IMR-90 (cell line): ENCODE data around the gene ARPC2.

ENCODE experiments used
- BHLHE40 ChIP-seq: fragments of 150-350 bp; IDR thresholded peaks from 2 replicates; pipeline ENCODE4 v1.6.1; 2016; ENCODE audit warnings: mild to moderate bottlenecking, low read depth, low read length
- CEBPB ChIP-seq: IDR thresholded peaks from 2 replicates; pipeline ENCODE4 v1.6.1; 2012; ENCODE audit warnings: low read depth, low read length, improper control_type of control experiment
- CHD1 ChIP-seq: IDR thresholded peaks from 2 replicates; pipeline ENCODE4 v1.6.1; 2012; ENCODE audit warnings: low read depth, low read length, improper control_type of control experiment
- CTCF ChIP-seq: conservative IDR thresholded peaks from 2 replicates; pipeline ENCODE4 v1.5.1; 2012; ENCODE audit warnings: mild to moderate bottlenecking, low read depth, low read length, improper control_type of control experiment
- ELK1 ChIP-seq: fragments of 150-350 bp; IDR thresholded peaks from 2 replicates; pipeline ENCODE4 v1.6.1; 2016; ENCODE audit warnings: low read depth, mild to moderate bottlenecking, low read length, moderate library complexity, borderline replicate concordance
- MAZ ChIP-seq: IDR thresholded peaks from 2 replicates; pipeline ENCODE4 v1.6.1; 2012; ENCODE audit warnings: low read depth, mild to moderate bottlenecking, low read length, improper control_type of control experiment, moderate library complexity, borderline replicate concordance
- MXI1 ChIP-seq: IDR thresholded peaks from 2 replicates; pipeline ENCODE4 v1.6.1; 2012; ENCODE audit warnings: low read depth, mild to moderate bottlenecking, low read length, moderate library complexity, borderline replicate concordance
- NFE2L2 ChIP-seq: fragments of 150-350 bp; IDR thresholded peaks from 2 replicates; pipeline ENCODE4 v1.6.1; 2016; ENCODE audit warnings: low read depth, mild to moderate bottlenecking, low read length
- POLR2A ChIP-seq: IDR thresholded peaks from 2 replicates; pipeline ENCODE4 v1.6.1; 2012; ENCODE audit warnings: mild to moderate bottlenecking, low read depth, low read length
- RAD21 ChIP-seq: IDR thresholded peaks from 2 replicates; pipeline ENCODE4 v1.6.1; 2012; ENCODE audit warnings: low read length, improper control_type of control experiment
- RCOR1 ChIP-seq: IDR thresholded peaks from 2 replicates; pipeline ENCODE4 v1.6.1; 2012; ENCODE audit warnings: mild to moderate bottlenecking, low read length, improper control_type of control experiment; ENCODE audit not compliant: insufficient replicate concordance
- RFX5 ChIP-seq: IDR thresholded peaks from 2 replicates; pipeline ENCODE4 v1.8.0; 2012; ENCODE audit warnings: low read depth, mild to moderate bottlenecking, low read length, moderate library complexity
- SMC3 ChIP-seq: fragments of 150-350 bp; IDR thresholded peaks from 2 replicates; pipeline ENCODE4 v1.6.1; 2016; ENCODE audit warnings: low read depth, mild to moderate bottlenecking, antibody characterized with exemption, low read length, moderate library complexity
- USF2 ChIP-seq: fragments of 150-350 bp; IDR thresholded peaks from 2 replicates; pipeline ENCODE4 v1.6.1; 2017; ENCODE audit warnings: mild to moderate bottlenecking, antibody characterized with exemption, low read length, low read depth

- TF ChIP-seq CTCF (no peak), RFX5 (no peak), POLR2A (no peak), NFE2L2 (no peak), BHLHE40 (no peak), CHD1 (no peak), MAZ (no peak), RCOR1 (no peak), USF2 (no peak), RAD21 (no peak), MXI1 (no peak), SMC3 (no peak), CEBPB (no peak), ELK1 (no peak)
These were observed 39.8 kb downstream of the ARPC2 start for GRCh38 chr2:218256612-218257350.
